HCT116 (cell line): ENCODE measurements around the gene ERCC6L.

Source experiments
- CTCF ChIP-seq, 3 experiments: fragments of 200-600 bp in 1 of 3; sonication (generic) in 1 of 3; IDR thresholded peaks in 2 of 3; conservative IDR thresholded peaks in 1 of 3; 2 replicates each; pipeline ENCODE4 v1.5.1; 2012 to 2017; ENCODE audit warnings: low read depth in 2 of 3, low read length in 2 of 3, antibody characterized with exemption in 1 of 3, borderline replicate concordance in 1 of 3, control low read depth in 1 of 3, mild to moderate bottlenecking in 1 of 3, mixed read lengths in 1 of 3, mixed run types in 1 of 3, moderate library complexity in 1 of 3; ENCODE audit not compliant: insufficient read depth in 1 of 3
- POLR2AphosphoS5 ChIP-seq: IDR thresholded peaks from 2 replicates; pipeline ENCODE4 v1.6.1; 2011; ENCODE audit warnings: mild to moderate bottlenecking, low read depth, low read length, moderate library complexity

DNA sequence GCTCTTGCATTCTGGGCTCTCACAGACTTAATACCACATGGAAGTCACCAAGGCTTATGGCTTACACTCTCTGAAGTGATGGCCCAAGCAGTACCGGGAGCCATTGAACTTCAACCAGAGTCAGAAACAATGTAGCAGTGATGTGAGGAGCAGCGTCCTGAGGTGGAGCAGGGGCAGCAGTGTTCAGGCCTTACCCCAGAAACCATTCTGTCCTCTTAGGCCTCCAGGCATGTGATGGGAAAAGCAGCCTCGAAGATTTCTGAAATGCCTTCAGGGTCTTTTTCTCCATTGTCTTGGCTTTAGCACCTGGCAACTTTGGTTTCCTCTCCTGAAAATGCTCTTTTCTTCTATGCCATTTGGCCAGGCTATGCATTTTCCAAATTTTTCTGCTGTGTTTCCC lies 80.1 kb downstream of the ERCC6L start:
- no peak for TF ChIP-seq POLR2AphosphoS5
- TF ChIP-seq CTCF (IDR thresholded peaks at IDR 0.05 in 2 of 3, conservative IDR thresholded peaks at IDR 0.05 in 1 of 3; ENCODE audit: borderline replicate concordance in 1 of 3, insufficient read depth in 1 of 3, low read depth in 2 of 3, low read length in 2 of 3): no peak
